ENCODE measurements around the gene RIT2.

DNA sequence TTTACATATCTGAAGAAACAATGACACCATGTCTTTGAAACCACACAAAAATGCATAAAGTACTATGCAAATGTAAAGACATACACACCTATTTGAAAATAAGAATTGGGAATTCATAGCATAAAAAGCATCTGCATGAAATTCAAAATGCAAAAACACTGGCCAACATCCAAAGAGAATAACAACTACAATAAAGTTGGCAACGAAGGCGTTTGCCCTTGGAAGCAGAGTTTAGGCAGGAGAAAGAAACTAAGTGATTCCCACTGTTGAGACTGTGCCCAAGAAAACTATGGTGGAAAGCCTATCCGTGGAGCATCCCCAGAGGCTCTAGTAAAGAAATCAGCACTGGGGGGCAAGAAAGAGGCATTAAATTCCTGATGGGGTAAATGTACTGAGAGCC lies 292.8 kb downstream of the RIT2 start:
- no peak for TF ChIP-seq POLR2A (IDR thresholded peaks at IDR 0.05)
- TF ChIP-seq, protein P1, sequence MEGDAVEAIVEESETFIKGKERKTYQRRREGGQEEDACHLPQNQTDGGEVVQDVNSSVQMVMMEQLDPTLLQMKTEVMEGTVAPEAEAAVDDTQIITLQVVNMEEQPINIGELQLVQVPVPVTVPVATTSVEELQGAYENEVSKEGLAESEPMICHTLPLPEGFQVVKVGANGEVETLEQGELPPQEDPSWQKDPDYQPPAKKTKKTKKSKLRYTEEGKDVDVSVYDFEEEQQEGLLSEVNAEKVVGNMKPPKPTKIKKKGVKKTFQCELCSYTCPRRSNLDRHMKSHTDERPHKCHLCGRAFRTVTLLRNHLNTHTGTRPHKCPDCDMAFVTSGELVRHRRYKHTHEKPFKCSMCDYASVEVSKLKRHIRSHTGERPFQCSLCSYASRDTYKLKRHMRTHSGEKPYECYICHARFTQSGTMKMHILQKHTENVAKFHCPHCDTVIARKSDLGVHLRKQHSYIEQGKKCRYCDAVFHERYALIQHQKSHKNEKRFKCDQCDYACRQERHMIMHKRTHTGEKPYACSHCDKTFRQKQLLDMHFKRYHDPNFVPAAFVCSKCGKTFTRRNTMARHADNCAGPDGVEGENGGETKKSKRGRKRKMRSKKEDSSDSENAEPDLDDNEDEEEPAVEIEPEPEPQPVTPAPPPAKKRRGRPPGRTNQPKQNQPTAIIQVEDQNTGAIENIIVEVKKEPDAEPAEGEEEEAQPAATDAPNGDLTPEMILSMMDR (IDR thresholded peaks at IDR 0.05) = no peak
